Peyer's patch (tissue), 4 donors: ENCODE measurements around the gene KCNIP4.

Source experiments
- POLR2A ChIP-seq, 2 donors: fragments of 450-650 bp; IDR thresholded peaks; one replicate each; pipeline ENCODE4 v1.5.1; 2017; ENCODE audit warnings: antibody characterized with exemption in 2 of 2, mild to moderate bottlenecking in 2 of 2, moderate library complexity in 2 of 2
- TF ChIP-seq, protein P1 (sequence below), 6 experiments: fragments of 450-650 bp in 4 of 6; fragments of 200-600 bp in 2 of 6; sonication (generic) in 1 of 6; IDR thresholded peaks; one replicate each; pipeline ENCODE4 v1.5.1; 2017 to 2019; ENCODE audit warnings: antibody characterized with exemption in 6 of 6, mild to moderate bottlenecking in 3 of 6, moderate library complexity in 1 of 6

DNA sequence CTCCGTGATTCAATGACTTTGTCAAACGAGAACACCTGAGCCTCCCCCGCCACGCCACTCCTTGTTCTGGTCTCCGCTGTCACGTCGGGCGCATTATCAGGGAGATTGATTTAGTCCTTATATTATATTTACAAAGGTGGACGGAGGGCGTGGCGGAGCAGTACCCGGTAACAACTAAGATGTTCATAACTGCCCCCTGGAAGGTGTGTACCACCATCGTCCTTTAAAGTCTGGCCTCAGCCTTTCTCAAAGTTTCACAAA lies 964.1 kb downstream of the KCNIP4 start:
- TF ChIP-seq, protein P1, sequence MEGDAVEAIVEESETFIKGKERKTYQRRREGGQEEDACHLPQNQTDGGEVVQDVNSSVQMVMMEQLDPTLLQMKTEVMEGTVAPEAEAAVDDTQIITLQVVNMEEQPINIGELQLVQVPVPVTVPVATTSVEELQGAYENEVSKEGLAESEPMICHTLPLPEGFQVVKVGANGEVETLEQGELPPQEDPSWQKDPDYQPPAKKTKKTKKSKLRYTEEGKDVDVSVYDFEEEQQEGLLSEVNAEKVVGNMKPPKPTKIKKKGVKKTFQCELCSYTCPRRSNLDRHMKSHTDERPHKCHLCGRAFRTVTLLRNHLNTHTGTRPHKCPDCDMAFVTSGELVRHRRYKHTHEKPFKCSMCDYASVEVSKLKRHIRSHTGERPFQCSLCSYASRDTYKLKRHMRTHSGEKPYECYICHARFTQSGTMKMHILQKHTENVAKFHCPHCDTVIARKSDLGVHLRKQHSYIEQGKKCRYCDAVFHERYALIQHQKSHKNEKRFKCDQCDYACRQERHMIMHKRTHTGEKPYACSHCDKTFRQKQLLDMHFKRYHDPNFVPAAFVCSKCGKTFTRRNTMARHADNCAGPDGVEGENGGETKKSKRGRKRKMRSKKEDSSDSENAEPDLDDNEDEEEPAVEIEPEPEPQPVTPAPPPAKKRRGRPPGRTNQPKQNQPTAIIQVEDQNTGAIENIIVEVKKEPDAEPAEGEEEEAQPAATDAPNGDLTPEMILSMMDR (IDR thresholded peaks at IDR 0.05): no peak
- TF ChIP-seq POLR2A (IDR thresholded peaks at IDR 0.05): no peak
